GM12878 (cell line): ENCODE results near the gene SMC3. TPM values are rescaled to one million over a fixed set of nuclear protein-coding genes. Genes with fewer than 3 reads are reported as not detected.

Experiments
- ATAC-seq: fragments of 200-7000 bp; cut with Tn5 transposase; 3 replicates; pipeline ENCODE4 v1.9.1; 2020; ENCODE audit warnings: mild to moderate bottlenecking, moderate library complexity
- BruUV-seq: library from RNA; stranded (reverse); fragments of 400-500 nt; replicated peaks from 2 replicates; lab custom pipeline; 2021; lab: Mats Ljungman, UMichigan
- CTCF ChIA-PET: fragments of 300-600 bp; sonication (Branson Sonifier 250); formaldehyde crosslinking; extraction: SDS; loops from one replicate; lab custom pipeline; 2021; ENCODE audit warnings: inconsistent platforms; lab: Yijun Ruan, JAX
- POLR2A ChIA-PET: fragments of 350-600 bp; formaldehyde crosslinking; extraction: SDS; loops from one replicate; lab custom pipeline; 2021; ENCODE audit warnings: inconsistent platforms; lab: Charles Lee
- RAD21 ChIA-PET: fragments of 300-600 bp; sonication (Branson Sonifier 250); formaldehyde crosslinking; loops from one replicate; lab custom pipeline; 2023; ENCODE audit warnings: antibody characterized with exemption; ENCODE audit not compliant: unreplicated experiment; lab: Charles Lee
- SMC1A ChIA-PET: fragments of 300-600 bp; sonication (Branson Sonifier 250); formaldehyde crosslinking; loops from one replicate; lab custom pipeline; 2023; ENCODE audit not compliant: unreplicated experiment, uncharacterized antibody; lab: Charles Lee
- DNase-seq: peaks from one replicate; pipeline ENCODE4 v3.0.0-alpha.2; 2011; ENCODE audit warnings: low read depth, low spot score
- FAIRE-seq: peaks from 3 replicates; lab custom pipeline; 2011; peaks lifted over from hg19 to GRCh38; lab: Jason Lieb, UNC
- H2AFZ ChIP-seq: 2 replicates; pipeline ENCODE4 v1.6.0; 2011; ENCODE audit warnings: low read depth, low read length, control low read depth; ENCODE audit not compliant: control insufficient read depth
- H3K27ac ChIP-seq: 2 replicates; pipeline ENCODE4 v1.5.1; 2011; ENCODE audit warnings: control low read depth; ENCODE audit not compliant: control insufficient read depth, insufficient read depth
- H3K27me3 ChIP-seq, 2 experiments: replicated peaks in 1 of 2; 2 replicates each; pipeline versions ENCODE4 v1.6.0 to v1.6.1; 2011; ENCODE audit warnings: low read length in 1 of 2; ENCODE audit not compliant: control insufficient read depth in 2 of 2, insufficient read depth in 2 of 2
- H3K36me3 ChIP-seq, 2 experiments: 2 replicates each; pipeline ENCODE4 v1.5.1; 2011; ENCODE audit warnings: low read length in 1 of 2; ENCODE audit not compliant: control insufficient read depth in 2 of 2, insufficient read depth in 2 of 2
- H3K4me1 ChIP-seq: 2 replicates; pipeline ENCODE4 v1.6.1; 2011; ENCODE audit warnings: mild to moderate bottlenecking, low read length, moderate library complexity, mixed read lengths; ENCODE audit not compliant: control insufficient read depth, insufficient read depth
- H3K4me2 ChIP-seq: 2 replicates; pipeline ENCODE4 v1.6.0; 2011; ENCODE audit warnings: control low read depth; ENCODE audit not compliant: control insufficient read depth, insufficient read depth
- H3K4me3 ChIP-seq: fragments of 200-600 bp; sonication (generic); 2 replicates; pipeline ENCODE4 v1.5.1; 2016
- H3K79me2 ChIP-seq: 2 replicates; pipeline ENCODE4 v1.6.0; 2011; ENCODE audit warnings: low read length; ENCODE audit not compliant: control insufficient read depth, insufficient read depth
- H3K9ac ChIP-seq: 2 replicates; pipeline ENCODE4 v1.8.0; 2011; ENCODE audit warnings: low read length, control low read depth, mixed read lengths; ENCODE audit not compliant: control insufficient read depth, insufficient read depth
- H3K9me3 ChIP-seq: replicated peaks from 3 replicates; pipeline ENCODE4 v1.5.1; 2011; ENCODE audit warnings: mild to moderate bottlenecking, low read length; ENCODE audit not compliant: control insufficient read depth, insufficient read depth
- H4K20me1 ChIP-seq: 2 replicates; pipeline ENCODE4 v1.6.0; 2011; ENCODE audit not compliant: control insufficient read depth, insufficient read depth
- BRCA1 ChIP-seq: IDR thresholded peaks from 2 replicates; pipeline ENCODE4 v1.6.1; 2011; ENCODE audit warnings: low read depth, low read length, improper control_type of control experiment
- ETV6 ChIP-seq, 2 experiments: fragments of 450-650 bp in 1 of 2; IDR thresholded peaks in 1 of 2; conservative IDR thresholded peaks in 1 of 2; 2 replicates each; pipeline ENCODE4 v1.6.1; 2014; ENCODE audit warnings: antibody characterized with exemption in 1 of 2, borderline replicate concordance in 1 of 2, low read depth in 1 of 2, mild to moderate bottlenecking in 1 of 2, moderate library complexity in 1 of 2
- FOS ChIP-seq: IDR thresholded peaks from 3 replicates; pipeline ENCODE4 v1.6.1; 2011; ENCODE audit warnings: borderline replicate concordance; ENCODE audit not compliant: insufficient read length; ENCODE audit errors: extremely low read depth
- HDGF ChIP-seq: fragments of 450-650 bp; IDR thresholded peaks from 2 replicates; pipeline ENCODE4 v1.6.1; 2016; ENCODE audit warnings: antibody characterized with exemption
- JUND ChIP-seq: IDR thresholded peaks from 2 replicates; pipeline ENCODE4 v1.6.1; 2012; ENCODE audit warnings: low read depth, mild to moderate bottlenecking, low read length, improper control_type of control experiment, moderate library complexity
- NBN ChIP-seq: fragments of 450-650 bp; IDR thresholded peaks from 2 replicates; pipeline ENCODE4 v1.6.1; 2016
- RBBP5 ChIP-seq: fragments of 200-600 bp; sonication (generic); conservative IDR thresholded peaks from 2 replicates; pipeline ENCODE4 v1.6.1; 2016
- USF1 ChIP-seq: IDR thresholded peaks from 2 replicates; pipeline ENCODE4 v1.6.1; 2011; ENCODE audit warnings: borderline replicate concordance, low read depth, mild to moderate bottlenecking, moderate library complexity, mixed read lengths, low read length; ENCODE audit not compliant: insufficient read depth; ENCODE audit errors: extremely low read length
- ZNF622 ChIP-seq: fragments of 450-650 bp; IDR thresholded peaks from 2 replicates; pipeline ENCODE4 v1.6.1; 2017; ENCODE audit warnings: mild to moderate bottlenecking, inconsistent platforms
- ZSCAN29 ChIP-seq: fragments of 450-650 bp; IDR thresholded peaks from 2 replicates; pipeline ENCODE4 v1.6.1; 2017; ENCODE audit warnings: mild to moderate bottlenecking, moderate library complexity
- ZZZ3 ChIP-seq: IDR thresholded peaks from 2 replicates; pipeline ENCODE4 v1.6.1; 2011; ENCODE audit warnings: low read depth; ENCODE audit not compliant: control insufficient read depth, insufficient read length
- WGBS: methylation state at CpG from one replicate; pipeline ENCODE4 v1.1.6; 2016; ENCODE audit warnings: low lambda C conversion rate; ENCODE audit not compliant: insufficient replicate concordance, insufficient coverage; ENCODE audit errors: missing lambda C conversion rate; 5-methylcytosine and 5-hydroxymethylcytosine counted together
- in situ Hi-C: fragments of 300-500 bp; cut with MboI; formaldehyde crosslinking; loops from 9 replicates; pipeline ENCODE4 v1.14.3; 2018; ENCODE audit warnings: mixed read lengths
- intact Hi-C: fragments of 100-400 bp; cut with micrococcal nuclease; formaldehyde crosslinking; loops from one replicate; pipeline ENCODE4 v1.14.2; 2022; ENCODE audit not compliant: unreplicated experiment
- polyA plus RNA-seq, 11 experiments: library from polyadenylated mRNA; depleted of rRNA in 4 of 11; unstranded in 6 of 11; stranded (reverse) in 5 of 11; fragments of >200 nt; fragmentation: Nextera tagmentation in 4 of 11; fragmentation: Illumina TruSeq in 1 of 11; extraction: Ambion mirVana in 4 of 11; extraction: Trizol in 1 of 11; gene quantifications; 1 replicate in 1 of 11; 2 replicates in 10 of 11; pipeline versions ENCODE4 v1.2.1 to v1.2.3, GENCODE V29; 2011 to 2016; ENCODE audit warnings: inconsistent platforms in 2 of 11, missing spikeins in 2 of 11, low read depth in 1 of 11
- total RNA-seq, 4 experiments: library from RNA; depleted of rRNA in 3 of 4; stranded (reverse); fragments of >200 nt in 3 of 4; fragmentation: Illumina TruSeq in 1 of 4; extraction: Trizol in 1 of 4; gene quantifications; 2 replicates each; pipeline versions ENCODE4 v1.2.1 to v1.2.3, GENCODE V29; 2013 to 2021
- TF ChIP-seq, protein P1 (sequence below): fragments of 450-650 bp; conservative IDR thresholded peaks from 2 replicates; pipeline ENCODE4 v1.6.1; 2017; ENCODE audit warnings: mild to moderate bottlenecking, moderate library complexity
- TF ChIP-seq, protein P2 (sequence below): fragments of 450-650 bp; formaldehyde crosslinking; IDR thresholded peaks from 2 replicates; pipeline ENCODE4 v1.4.0; 2022; ENCODE audit warnings: mild to moderate bottlenecking, moderate library complexity

The SMC3 gene
- total and polyA plus RNA-seq, 10 of the 15 experiments (the other 5 are each of a cell fraction or from before 2014, with no cell fraction given) = 30.4 to 123 (median 48.3) TPM

DNA sequence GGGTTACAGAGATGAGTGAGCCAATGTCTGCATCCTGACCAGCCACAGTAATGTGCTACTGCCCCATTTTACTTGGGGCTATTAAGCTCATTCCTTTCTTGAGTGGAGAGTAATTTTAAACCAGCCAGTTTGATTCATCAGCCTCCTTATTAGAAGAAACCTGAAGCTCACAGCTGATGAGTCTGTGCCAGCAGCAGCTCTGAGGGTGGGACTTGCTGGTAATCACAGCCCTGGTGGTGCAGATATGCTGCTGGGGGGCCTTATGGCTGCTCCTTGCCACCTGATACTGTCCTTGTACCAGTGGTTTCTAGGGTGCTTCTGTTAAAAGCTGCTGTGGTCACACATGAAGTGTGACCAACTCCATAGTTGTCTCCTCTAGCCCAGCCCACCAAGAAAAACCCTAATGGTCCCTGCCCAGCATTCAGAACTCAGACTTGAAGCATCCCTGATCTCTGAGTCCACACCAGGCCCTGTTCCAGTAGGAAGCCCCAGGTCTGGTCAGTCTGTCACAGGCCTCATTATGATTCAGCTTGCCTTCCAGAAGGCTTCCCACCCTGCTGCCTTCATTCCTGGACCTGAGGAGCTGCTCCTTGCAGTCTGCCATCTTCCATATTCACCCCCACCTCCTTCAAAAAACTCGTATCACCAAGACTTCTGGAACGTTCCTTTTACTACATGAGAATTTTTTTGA is 47.7 kb downstream of the SMC3 start (continued):
- TF ChIP-seq USF1 (no peak), ETV6 (conservative IDR thresholded peaks at IDR 0.05 in 1 of 2, IDR thresholded peaks at IDR 0.05 in 1 of 2; ENCODE audit: borderline replicate concordance in 1 of 2, low read depth in 1 of 2) (no peak)

DNA sequence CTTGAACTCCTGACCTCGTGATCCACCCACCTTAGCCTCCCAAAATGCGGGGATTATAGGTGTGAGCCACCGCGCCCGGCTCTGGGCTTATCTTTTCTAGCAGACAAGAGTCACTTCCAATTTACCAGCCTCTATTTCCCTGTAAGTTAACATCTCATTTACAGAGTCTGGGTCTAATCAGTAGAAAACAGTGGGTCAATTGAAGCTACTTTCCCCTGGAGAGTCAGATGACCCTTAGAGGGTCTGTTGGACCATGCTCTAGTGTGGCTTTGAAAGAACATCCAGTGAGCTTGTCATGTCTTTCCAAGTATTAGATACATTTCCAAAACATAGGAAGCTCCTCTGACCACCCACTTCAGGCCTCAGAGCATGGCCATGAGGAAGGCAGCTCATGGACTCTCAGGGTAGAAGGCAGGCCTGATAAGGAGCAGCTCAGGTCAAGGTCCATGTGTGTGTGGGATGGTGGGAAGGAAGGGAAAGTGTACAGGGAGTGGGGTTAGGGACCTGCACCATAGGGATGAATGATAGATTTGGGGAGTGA is 49.1 kb downstream of the SMC3 start:
- WGBS = 87% methylated on average over 5 of the region's 5 CpGs
- Histone ChIP-seq H3K36me3 (no peaks in the 10 kb centered on the region), H3K4me1 (peaks cover 33% of the 10 kb centered on the region), H3K27ac (no peak overlapping the region), H3K27me3 (no peaks in the 10 kb centered on the region), H4K20me1 (no peaks in the 10 kb centered on the region), H3K9ac (no peak overlapping the region), H3K9me3 (no peaks in the 10 kb centered on the region; the same call in 2 of the 3 replicates), H3K4me3 (no peak overlapping the region), H2AFZ (no peak overlapping the region), H3K79me2 (no peaks in the 10 kb centered on the region), H3K4me2 (no peak overlapping the region)
- BruUV-seq = no TSS peak
- DNase-seq (no peak), FAIRE-seq (no peak), ATAC-seq (no peak)
- in situ Hi-C loops (loop anchor here (25.0 kb wide), 1 partner anchor 1521 kb away; no protein-coding TSS in a partner anchor), intact Hi-C loops (loop anchor here (10.0 kb wide), 1 partner anchor 398 kb away; no protein-coding TSS in a partner anchor)
- ChIA-PET RAD21 (interaction anchor here (1.1 to 1.5 kb wide), 5 partner anchors 12 to 64 kb away, joined by 3 to 4 read pairs (median 3); no protein-coding TSS in a partner anchor), CTCF (interaction anchor here (0.9 to 8.0 kb wide), 5 partner anchors 9 to 311 kb away, joined by 3 to 141 read pairs (median 5); no protein-coding TSS in a partner anchor), POLR2A (interaction anchor here (1.5 kb wide), 1 partner anchor 42 kb away, joined by 3 read pairs; no protein-coding TSS in a partner anchor), SMC1A (interaction anchor here (0.6 to 6.9 kb wide), 8 partner anchors 13 to 530 kb away, joined by 3 to 98 read pairs (median 4); no protein-coding TSS in a partner anchor)
- TF ChIP-seq ZSCAN29 (no peak), ZNF622 (no peak), NBN (no peak), HDGF (no peak), JUND (no peak), ZZZ3 (no peak), FOS (no peak), RBBP5 (no peak), BRCA1 (no peak)
- TF ChIP-seq, protein P1, sequence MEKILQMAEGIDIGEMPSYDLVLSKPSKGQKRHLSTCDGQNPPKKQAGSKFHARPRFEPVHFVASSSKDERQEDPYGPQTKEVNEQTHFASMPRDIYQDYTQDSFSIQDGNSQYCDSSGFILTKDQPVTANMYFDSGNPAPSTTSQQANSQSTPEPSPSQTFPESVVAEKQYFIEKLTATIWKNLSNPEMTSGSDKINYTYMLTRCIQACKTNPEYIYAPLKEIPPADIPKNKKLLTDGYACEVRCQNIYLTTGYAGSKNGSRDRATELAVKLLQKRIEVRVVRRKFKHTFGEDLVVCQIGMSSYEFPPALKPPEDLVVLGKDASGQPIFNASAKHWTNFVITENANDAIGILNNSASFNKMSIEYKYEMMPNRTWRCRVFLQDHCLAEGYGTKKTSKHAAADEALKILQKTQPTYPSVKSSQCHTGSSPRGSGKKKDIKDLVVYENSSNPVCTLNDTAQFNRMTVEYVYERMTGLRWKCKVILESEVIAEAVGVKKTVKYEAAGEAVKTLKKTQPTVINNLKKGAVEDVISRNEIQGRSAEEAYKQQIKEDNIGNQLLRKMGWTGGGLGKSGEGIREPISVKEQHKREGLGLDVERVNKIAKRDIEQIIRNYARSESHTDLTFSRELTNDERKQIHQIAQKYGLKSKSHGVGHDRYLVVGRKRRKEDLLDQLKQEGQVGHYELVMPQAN = no peak
- TF ChIP-seq, protein P2, sequence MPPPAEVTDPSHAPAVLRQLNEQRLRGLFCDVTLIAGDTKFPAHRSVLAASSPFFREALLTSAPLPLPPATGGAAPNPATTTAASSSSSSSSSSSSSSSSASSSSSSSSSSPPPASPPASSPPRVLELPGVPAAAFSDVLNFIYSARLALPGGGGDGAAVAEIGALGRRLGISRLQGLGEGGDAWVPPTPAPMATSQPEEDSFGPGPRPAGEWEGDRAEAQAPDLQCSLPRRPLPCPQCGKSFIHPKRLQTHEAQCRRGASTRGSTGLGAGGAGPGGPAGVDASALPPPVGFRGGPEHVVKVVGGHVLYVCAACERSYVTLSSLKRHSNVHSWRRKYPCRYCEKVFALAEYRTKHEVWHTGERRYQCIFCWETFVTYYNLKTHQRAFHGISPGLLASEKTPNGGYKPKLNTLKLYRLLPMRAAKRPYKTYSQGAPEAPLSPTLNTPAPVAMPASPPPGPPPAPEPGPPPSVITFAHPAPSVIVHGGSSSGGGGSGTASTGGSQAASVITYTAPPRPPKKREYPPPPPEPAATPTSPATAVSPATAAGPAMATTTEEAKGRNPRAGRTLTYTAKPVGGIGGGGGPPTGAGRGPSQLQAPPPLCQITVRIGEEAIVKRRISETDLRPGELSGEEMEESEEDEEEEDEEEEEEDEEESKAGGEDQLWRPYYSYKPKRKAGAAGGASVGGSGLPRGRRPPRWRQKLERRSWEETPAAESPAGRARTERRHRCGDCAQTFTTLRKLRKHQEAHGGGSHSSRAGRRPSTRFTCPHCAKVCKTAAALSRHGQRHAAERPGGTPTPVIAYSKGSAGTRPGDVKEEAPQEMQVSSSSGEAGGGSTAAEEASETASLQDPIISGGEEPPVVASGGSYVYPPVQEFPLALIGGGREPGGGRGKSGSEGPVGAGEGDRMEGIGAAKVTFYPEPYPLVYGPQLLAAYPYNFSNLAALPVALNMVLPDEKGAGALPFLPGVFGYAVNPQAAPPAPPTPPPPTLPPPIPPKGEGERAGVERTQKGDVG (CRISPR knock-in tag) = no peak
